KMS-11 (cell line): ENCODE data around the gene RAB19.

Experiments used
- H2AFZ ChIP-seq: fragments of 200-600 bp; sonication (generic); 2 replicates; pipeline ENCODE4 v1.6.1; 2016; ENCODE audit warnings: antibody characterized with exemption, mixed run types, low read depth
- H3K27ac ChIP-seq: fragments of 200-600 bp; sonication (generic); 2 replicates; pipeline ENCODE4 v1.6.1; 2016; ENCODE audit warnings: mild to moderate bottlenecking, mixed run types
- H3K27me3 ChIP-seq: fragments of 200-600 bp; sonication (generic); 2 replicates; pipeline ENCODE4 v1.6.1; 2017; ENCODE audit warnings: mild to moderate bottlenecking, low read depth, mixed run types, moderate library complexity; ENCODE audit not compliant: insufficient read depth
- H3K36me3 ChIP-seq: fragments of 200-600 bp; sonication (generic); 2 replicates; pipeline ENCODE4 v1.6.1; 2017; ENCODE audit warnings: mild to moderate bottlenecking, mixed run types; ENCODE audit not compliant: insufficient read depth
- H3K4me1 ChIP-seq: fragments of 200-600 bp; sonication (generic); 2 replicates; pipeline ENCODE4 v1.6.1; 2016; ENCODE audit warnings: mild to moderate bottlenecking, low read depth, mixed run types; ENCODE audit not compliant: poor library complexity, severe bottlenecking
- H3K4me2 ChIP-seq: fragments of 200-600 bp; sonication (generic); 2 replicates; pipeline ENCODE4 v1.7.0; 2016; ENCODE audit warnings: mild to moderate bottlenecking, mixed run types
- H3K4me3 ChIP-seq: fragments of 200-600 bp; sonication (generic); IDR thresholded peaks from 2 replicates; pipeline ENCODE4 v1.6.1; 2017; ENCODE audit warnings: low read depth, low read length, mixed read lengths; ENCODE audit not compliant: insufficient read depth
- H3K79me2 ChIP-seq: fragments of 200-600 bp; sonication (generic); 2 replicates; pipeline ENCODE4 v1.6.1; 2016; ENCODE audit warnings: low read depth, mixed run types; ENCODE audit not compliant: insufficient read depth
- H3K9ac ChIP-seq: fragments of 200-600 bp; sonication (generic); 2 replicates; pipeline ENCODE4 v1.6.1; 2016; ENCODE audit warnings: mild to moderate bottlenecking, mixed run types
- H4K20me1 ChIP-seq: fragments of 200-600 bp; sonication (generic); 2 replicates; pipeline ENCODE4 v1.6.1; 2016; ENCODE audit warnings: mild to moderate bottlenecking, mixed run types; ENCODE audit not compliant: insufficient read depth
- TF ChIP-seq, protein P1 (sequence below): fragments of 200-600 bp; sonication (generic); conservative IDR thresholded peaks from 2 replicates; pipeline ENCODE4 v1.6.1; 2017; ENCODE audit warnings: low read depth, mild to moderate bottlenecking, antibody characterized with exemption, low read length, moderate library complexity, mixed read lengths

Gene RAB19

DNA sequence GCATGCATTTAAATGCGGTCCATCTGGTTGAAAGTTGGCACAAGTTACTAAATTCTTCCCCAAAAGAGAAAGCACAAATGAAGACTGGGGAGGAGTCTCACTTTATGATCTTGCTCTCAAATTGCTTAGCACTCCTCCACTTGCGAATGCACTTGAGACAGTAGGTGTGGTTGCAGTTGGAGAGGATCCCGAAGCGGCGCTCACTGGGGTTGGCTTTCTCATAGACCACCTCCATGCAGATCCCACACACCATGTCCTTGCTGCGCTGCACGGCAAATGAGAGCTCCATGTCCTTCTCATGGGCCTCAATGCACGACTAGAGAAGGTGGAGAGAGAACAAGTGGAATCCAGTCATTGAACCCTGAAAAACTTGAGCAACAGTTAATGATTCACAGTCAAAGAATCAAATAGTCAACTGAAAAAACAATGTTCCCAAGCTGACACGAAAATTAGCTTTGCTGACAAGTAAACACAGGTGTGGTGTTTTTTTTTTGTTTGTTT, 52.7 kb downstream of the RAB19 start:
- H2AFZ ChIP-seq, result no peak overlapping the region
- H4K20me1 ChIP-seq, result no peaks in the 10 kb centered on the region
- H3K4me1 ChIP-seq, result peaks cover 10% of the 10 kb centered on the region
- TF ChIP-seq, protein P1, sequence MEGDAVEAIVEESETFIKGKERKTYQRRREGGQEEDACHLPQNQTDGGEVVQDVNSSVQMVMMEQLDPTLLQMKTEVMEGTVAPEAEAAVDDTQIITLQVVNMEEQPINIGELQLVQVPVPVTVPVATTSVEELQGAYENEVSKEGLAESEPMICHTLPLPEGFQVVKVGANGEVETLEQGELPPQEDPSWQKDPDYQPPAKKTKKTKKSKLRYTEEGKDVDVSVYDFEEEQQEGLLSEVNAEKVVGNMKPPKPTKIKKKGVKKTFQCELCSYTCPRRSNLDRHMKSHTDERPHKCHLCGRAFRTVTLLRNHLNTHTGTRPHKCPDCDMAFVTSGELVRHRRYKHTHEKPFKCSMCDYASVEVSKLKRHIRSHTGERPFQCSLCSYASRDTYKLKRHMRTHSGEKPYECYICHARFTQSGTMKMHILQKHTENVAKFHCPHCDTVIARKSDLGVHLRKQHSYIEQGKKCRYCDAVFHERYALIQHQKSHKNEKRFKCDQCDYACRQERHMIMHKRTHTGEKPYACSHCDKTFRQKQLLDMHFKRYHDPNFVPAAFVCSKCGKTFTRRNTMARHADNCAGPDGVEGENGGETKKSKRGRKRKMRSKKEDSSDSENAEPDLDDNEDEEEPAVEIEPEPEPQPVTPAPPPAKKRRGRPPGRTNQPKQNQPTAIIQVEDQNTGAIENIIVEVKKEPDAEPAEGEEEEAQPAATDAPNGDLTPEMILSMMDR, result no peak
- no peaks in the 10 kb centered on the region for H3K79me2 ChIP-seq
- H3K4me2 ChIP-seq, result no peak overlapping the region
- peaks cover 3% of the 10 kb centered on the region; the same call in 1 of the 2 replicates for H3K36me3 ChIP-seq
- no peak overlapping the region for H3K4me3 ChIP-seq
- no peak overlapping the region for H3K27ac ChIP-seq
- no peak overlapping the region for H3K9ac ChIP-seq
- H3K27me3 ChIP-seq, result no peaks in the 10 kb centered on the region

DNA sequence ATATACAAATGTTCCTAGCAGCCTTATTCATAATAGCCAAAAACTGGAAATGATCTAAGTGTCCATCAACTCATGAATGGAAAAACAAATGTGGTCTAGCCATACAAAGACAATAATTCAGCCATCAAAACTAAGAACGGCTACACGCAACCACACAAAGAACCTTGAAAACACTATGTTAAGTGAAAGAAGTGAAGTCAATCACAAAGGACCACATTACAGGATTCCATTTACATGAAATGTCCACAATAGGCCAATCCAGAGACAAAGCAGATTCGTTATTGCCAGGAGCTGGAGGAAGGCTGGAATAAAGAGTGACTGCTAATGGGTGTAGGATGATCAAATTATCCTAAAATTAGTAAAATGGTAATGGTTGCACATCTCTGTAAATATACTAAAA, 54.3 kb downstream of the RAB19 start:
- Histone ChIP-seq H3K4me3 (no peak overlapping the region), H3K9ac (no peak overlapping the region), H3K4me1 (peaks cover 10% of the 10 kb centered on the region), H3K27me3 (no peaks in the 10 kb centered on the region), H3K27ac (no peak overlapping the region), H3K36me3 (peaks cover 3% of the 10 kb centered on the region; the same call in 1 of the 2 replicates), H2AFZ (no peak overlapping the region), H3K4me2 (no peak overlapping the region), H3K79me2 (no peaks in the 10 kb centered on the region), H4K20me1 (no peaks in the 10 kb centered on the region)
- TF ChIP-seq, protein P1, result no peak

- H3K36me3 ChIP-seq, result peaks cover 3% of the 10 kb centered on the region; the same call in 1 of the 2 replicates
- H3K27me3 ChIP-seq, result no peaks in the 10 kb centered on the region
- H4K20me1 ChIP-seq, result no peaks in the 10 kb centered on the region
- H3K4me1 ChIP-seq, result peaks cover 6% of the 10 kb centered on the region
- no peak overlapping the region for H2AFZ ChIP-seq
- no peak overlapping the region for H3K4me3 ChIP-seq
- no peak overlapping the region for H3K9ac ChIP-seq
- H3K4me2 ChIP-seq, result no peak overlapping the region
- H3K79me2 ChIP-seq, result no peaks in the 10 kb centered on the region
- H3K27ac ChIP-seq, result no peak overlapping the region
- TF ChIP-seq, protein P1, result no peak
Observed at GRCh38 chr7:140458916-140459315, 55.1 kb downstream of the RAB19 start.

GRCh38 chr7:140463111-140463510, 59.3 kb downstream of the RAB19 start:
- Histone ChIP-seq H2AFZ (no peak overlapping the region), H3K27me3 (no peaks in the 10 kb centered on the region), H3K36me3 (no peaks in the 10 kb centered on the region), H4K20me1 (no peaks in the 10 kb centered on the region), H3K79me2 (no peaks in the 10 kb centered on the region), H3K4me1 (no peaks in the 10 kb centered on the region), H3K4me3 (no peak overlapping the region), H3K27ac (no peak overlapping the region), H3K4me2 (no peak overlapping the region), H3K9ac (no peak overlapping the region)
- TF ChIP-seq, protein P1, result no peak
